ENCODE results near the gene ONECUT1.

Gene ONECUT1

GRCh38 chr15:52796753-52797520 lies 6.8 kb upstream of the ONECUT1 start:
- no peak for DNase-seq

- no peak for DNase-seq
Observed at GRCh38 chr15:52796228-52796521, 6.0 kb upstream of the ONECUT1 start.

GRCh38 chr15:52795464-52796227 lies 5.5 kb upstream of the ONECUT1 start:
- DNase-seq = no peak

- DNase-seq = no peak
Observed at GRCh38 chr15:52794665-52795463, 4.7 kb upstream of the ONECUT1 start.

GRCh38 chr15:52791776-52792175 lies 1.6 kb upstream of the ONECUT1 start:
- no peak for DNase-seq

GRCh38 chr15:52790941-52791751 lies 1.0 kb upstream of the ONECUT1 start:
- peak; percentile 11 for DNase-seq

GRCh38 chr15:52789601-52790168 lies 451 bp downstream of the ONECUT1 start:
- peak; percentile 12 for DNase-seq

- no peak for DNase-seq
Observed at GRCh38 chr15:52789008-52789600, 1.0 kb downstream of the ONECUT1 start.

GRCh38 chr15:52788099-52788986 lies 1.8 kb downstream of the ONECUT1 start:
- DNase-seq = no peak

- no peak for DNase-seq
Observed at GRCh38 chr15:52787549-52788098, 2.5 kb downstream of the ONECUT1 start.

- peak; percentile 11 for DNase-seq
Observed at GRCh38 chr15:52787123-52787503, 3.0 kb downstream of the ONECUT1 start.

- DNase-seq = no peak
Observed at GRCh38 chr15:52786436-52787122, 3.6 kb downstream of the ONECUT1 start.

GRCh38 chr15:52785672-52786406 lies 4.3 kb downstream of the ONECUT1 start:
- DNase-seq = no peak

GRCh38 chr15:52784799-52785671 lies 5.1 kb downstream of the ONECUT1 start:
- DNase-seq = no peak

GRCh38 chr15:52783929-52784798 lies 6.0 kb downstream of the ONECUT1 start:
- DNase-seq = peak; percentile 46

- DNase-seq = peak; percentile 15
Observed at GRCh38 chr15:52783191-52783829, 6.8 kb downstream of the ONECUT1 start.

GRCh38 chr15:52782514-52782913 lies 7.6 kb downstream of the ONECUT1 start:
- no peak for DNase-seq
